ENCODE data around the gene SYNPO2. TPM values are rescaled to one million over a fixed set of nuclear protein-coding genes. Genes with fewer than 3 reads are reported as not detected.
A peak's percentile ranks its signal among the peaks of the same experiment; 100 is the strongest.
"Not testable (repeated sequence)": the region's sequence is repeated elsewhere in the genome, so short reads cannot be mapped to it uniquely, and the experiment has no call there.

The SYNPO2 gene
- polyA plus RNA-seq, 3 donors = 2.2 to 28.5 (median 27.8) TPM

DNA sequence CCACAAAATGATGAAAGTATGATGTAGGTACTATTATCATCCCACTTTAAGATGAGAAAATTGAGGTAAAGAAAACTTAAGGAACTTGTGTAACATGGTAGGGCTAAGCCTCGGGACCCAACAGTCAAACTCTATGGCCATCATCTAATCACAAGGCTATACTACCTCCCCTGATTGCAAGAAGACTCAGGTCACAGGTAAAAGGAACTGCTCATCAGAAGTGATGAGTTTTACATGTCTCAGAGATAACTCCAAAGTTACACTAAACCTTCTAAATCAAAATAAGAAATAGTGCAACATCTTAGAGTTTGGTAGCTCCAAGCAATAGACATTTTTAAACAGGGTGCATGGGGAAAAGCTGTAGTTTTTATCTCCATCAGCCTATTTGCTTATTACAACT is 150.5 kb downstream of the SYNPO2 start:
- 78 to 97% (median 87%) methylated on average over 1 of the region's 1 CpG for WGBS, 3 donors
- no peak overlapping the region for H3K27ac ChIP-seq (ENCODE audit: low read depth, low read length)

DNA sequence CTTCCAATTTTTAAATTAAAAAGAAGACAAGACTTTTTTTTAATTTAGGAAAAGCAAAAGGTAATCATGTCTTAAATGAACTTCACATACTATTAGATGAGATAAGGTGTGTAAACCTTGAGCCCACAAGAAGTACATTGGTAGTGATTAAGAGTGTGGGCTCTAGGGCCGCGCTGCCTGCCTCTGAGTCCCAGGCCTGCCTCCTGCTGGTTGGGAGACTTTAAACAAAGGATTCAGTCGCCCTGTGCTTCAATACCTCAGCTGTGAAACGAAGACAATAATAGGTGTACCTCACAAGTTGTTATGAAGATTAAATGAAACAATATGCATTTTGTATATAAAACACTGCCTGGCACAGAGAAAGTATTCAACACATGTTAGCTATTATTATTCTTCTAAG is 151.1 kb downstream of the SYNPO2 start:
- H3K27ac ChIP-seq (ENCODE audit: low read depth, low read length) = no peak overlapping the region
- WGBS, 3 donors = 68 to 87% (median 74%) methylated on average over 4 of the region's 4 CpGs

DNA sequence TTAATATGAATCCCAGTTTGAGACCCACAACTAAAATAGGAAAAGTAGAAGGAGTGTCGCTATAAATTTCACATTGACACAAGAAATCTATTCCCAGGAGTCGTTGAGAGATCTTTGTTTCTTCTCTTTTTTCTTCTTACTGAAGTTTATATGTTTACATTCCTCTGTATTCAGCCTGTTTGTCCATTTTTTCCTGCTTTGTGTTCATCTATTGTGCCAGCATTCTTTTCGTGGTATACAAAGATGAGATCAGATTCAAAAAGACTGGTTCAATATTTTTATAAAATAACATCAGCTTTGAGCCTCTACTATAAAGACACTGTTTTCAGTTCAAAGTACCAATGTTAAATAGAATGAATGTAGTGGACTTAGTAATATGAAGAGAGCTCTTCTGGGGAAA is 151.6 kb downstream of the SYNPO2 start:
- no peak overlapping the region for H3K27ac ChIP-seq (ENCODE audit: low read depth, low read length)
- 75 to 82% (median 81%) methylated on average over 3 of the region's 3 CpGs for WGBS, 3 donors

DNA sequence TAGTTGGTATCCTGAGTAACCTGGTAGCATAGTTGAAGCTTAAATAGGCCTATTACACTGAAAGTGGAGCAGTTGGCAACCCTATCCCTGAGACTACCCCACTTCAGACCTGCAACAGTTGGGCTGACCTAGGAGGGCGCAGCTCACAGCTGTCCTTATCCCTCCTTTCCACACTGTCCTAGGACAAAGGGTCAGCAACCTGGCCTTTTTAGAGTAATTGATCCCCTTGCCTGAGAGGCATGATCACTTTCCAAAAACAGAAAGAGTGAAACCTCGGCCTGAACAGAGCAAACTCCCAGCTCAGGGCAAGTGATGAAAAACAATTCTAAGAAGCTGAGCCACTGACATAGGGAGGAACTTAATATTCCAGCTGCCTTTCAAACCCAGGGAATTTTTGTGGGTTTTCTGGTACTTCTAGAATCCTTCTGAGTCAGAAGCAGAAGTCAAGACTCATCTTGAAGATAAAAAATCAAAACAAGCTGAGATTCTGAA is 152.1 kb downstream of the SYNPO2 start:
- H3K27ac ChIP-seq (ENCODE audit: low read depth, low read length) = peak overlapping the region; percentile 42
- 73 to 78% (median 77%) methylated on average over 2 of the region's 2 CpGs for WGBS, 3 donors

DNA sequence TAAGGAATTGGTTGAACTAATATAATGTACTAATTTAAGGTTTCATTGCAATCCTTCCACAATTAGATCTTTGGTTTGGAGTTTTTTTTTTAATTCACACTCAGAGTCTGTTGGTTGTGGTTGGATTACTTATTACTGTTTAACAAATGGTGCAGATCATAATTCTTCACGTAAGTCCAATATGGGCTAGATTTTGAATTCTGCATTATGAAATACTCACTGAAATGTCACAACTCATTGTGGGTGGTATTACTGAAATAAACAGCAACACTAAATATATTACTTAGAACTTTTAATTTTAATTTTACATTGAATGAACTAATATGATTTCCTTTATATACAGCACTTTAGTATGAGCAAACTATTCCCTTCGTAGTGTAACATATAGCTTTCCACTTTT is 152.7 kb downstream of the SYNPO2 start:
- WGBS, 3 donors = 73 to 89% (median 80%) methylated on average over 2 of the region's 2 CpGs
- H3K27ac ChIP-seq (ENCODE audit: low read depth, low read length) = no peak overlapping the region

DNA sequence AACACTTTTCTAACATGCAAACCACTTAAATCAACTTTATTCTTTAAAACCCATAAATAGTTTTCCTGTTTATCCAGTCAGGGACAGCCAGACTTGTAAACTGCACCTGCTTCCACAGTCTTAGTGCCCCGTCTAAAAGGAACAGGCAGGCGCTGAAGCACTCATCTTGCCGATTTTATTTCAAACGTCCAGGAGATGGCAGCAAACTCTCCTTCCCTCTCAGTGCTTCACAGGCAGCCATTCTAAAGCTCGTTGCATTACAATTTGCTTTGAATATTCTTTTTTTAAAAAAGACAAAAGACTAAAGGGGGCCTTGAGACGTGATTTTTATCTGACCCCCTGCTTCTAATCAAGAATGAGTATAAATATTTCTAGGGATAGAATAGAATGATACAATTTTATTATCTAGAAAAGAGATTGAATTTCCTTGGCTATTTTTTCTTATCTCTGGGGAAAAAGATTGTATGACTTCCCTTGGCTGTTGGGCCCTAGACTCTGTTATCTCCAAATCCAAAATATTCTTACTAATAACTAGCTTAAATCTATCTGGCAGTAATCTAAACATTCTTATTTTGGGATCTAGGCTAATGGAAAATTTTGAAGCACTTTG is 153.4 kb downstream of the SYNPO2 start:
- 1 to 4% (median 2%) methylated on average over 6 of the region's 6 CpGs for WGBS, 3 donors
- H3K27ac ChIP-seq (ENCODE audit: low read depth, low read length) = no peak overlapping the region

DNA sequence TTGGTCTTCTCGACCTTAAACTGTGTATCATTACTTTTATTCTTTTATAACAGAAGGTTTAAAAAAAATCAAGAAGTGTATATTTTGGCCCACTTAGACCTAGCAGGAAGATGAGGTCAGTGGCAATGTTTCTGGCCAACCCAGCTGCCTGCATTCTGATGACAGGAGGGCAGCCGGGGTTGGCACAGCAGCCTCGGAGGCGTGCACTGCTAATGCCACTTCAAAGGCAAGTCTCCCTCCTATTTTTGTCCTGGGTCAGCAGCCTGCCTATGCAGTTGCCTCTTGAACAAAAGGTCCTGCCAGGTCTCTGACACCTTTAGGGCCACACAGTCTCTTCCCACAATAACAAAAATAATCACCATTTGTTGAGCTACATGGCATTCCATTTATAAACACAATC is 157.6 kb downstream of the SYNPO2 start:
- 70 to 77% (median 71%) methylated on average over 4 of the region's 4 CpGs for WGBS, 3 donors
- H3K27ac ChIP-seq (ENCODE audit: low read depth, low read length) = no peak overlapping the region

DNA sequence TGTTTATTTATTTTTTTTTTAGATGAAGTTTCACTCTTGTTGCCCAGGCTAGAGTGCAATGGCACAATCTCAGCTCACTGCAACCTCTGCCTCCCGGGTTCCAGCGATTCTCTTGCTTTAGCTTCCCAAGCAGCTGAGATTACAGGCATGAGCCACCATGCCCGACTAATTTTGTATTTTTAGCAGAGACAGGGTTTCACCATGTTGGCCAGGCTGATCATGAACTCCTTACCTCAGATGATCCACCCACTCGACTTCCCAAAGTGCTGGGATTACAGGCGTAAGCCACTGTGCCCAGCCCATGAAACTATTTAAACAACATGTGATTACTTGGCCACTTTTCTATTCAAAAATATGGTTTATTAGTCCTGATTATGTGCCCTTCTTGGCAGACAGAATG is 158.4 kb downstream of the SYNPO2 start:
- not testable (repeated sequence) for H3K27ac ChIP-seq (ENCODE audit: low read depth, low read length)
- WGBS, 3 donors = 90 to 92% (median 91%) methylated on average over 5 of the region's 5 CpGs

DNA sequence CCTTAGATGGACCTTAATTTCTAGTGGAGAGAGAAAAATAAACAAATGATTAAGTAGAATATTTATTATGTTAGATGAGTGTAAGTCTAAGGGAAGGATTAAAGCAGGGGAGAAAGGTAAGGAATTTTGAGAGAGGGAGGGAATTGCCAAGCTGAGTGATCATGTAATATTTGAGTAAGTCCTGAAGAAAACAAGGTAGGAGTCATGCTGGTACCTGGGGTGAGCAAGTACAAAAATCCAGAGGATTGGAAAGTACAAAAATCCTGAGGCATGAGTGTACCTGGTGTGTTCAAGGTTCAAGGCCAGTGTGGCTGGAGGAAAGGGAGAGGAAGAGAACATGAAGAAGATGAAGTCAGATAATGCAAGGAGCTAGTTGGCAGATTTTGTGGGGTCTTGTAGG is 159.8 kb downstream of the SYNPO2 start:
- H3K27ac ChIP-seq (ENCODE audit: low read depth, low read length) = no peak overlapping the region

DNA sequence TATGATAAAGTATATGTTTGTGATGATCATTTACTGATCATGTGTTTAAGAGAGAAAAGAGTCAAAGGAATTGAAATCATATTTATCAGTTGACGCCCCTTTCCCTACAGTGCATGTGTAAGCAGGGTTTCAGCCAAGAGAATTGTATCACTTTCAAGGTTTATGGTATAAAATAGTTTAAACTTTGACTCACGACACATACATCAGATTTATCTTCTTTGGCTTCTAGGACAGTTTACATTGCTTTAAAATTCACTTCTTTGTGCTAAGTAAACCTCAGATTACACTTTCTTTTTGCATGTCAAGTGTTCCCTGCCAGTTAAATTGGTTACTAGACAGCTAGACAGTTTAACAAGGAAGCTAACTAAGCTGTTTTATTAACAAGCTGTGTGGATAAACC is 160.7 kb downstream of the SYNPO2 start:
- WGBS, 3 donors = 60 to 88% (median 83%) methylated on average over 2 of the region's 2 CpGs
- no peak overlapping the region for H3K27ac ChIP-seq (ENCODE audit: low read depth, low read length)

DNA sequence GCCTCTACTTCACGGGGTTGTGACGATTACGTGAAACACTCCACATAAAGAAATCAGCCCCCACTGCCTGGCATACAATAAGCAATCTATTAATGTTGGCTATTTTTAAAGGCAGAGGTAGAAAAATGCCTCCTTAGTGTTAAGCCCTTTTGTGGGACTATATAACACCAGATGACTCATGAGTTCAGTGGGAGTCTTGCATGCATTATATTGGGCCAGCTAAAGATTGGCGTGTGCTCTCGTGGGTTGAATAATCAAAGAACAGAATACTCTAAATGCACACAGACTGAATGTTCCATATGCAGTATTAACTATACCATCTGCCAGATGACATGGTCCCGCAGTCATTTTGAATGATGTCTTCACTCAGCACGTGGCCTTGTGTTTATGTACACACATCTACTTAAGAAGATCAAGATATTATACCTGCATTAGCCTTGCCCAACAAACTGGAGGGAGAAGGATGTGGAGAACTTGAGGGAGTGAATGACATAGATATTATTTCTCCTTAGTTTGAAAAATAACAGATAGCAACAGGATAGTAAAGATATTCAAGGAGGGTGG is 162.0 kb downstream of the SYNPO2 start:
- H3K27ac ChIP-seq (ENCODE audit: low read depth, low read length) = no peak overlapping the region
- 82 to 90% (median 89%) methylated on average over 7 of the region's 7 CpGs for WGBS, 3 donors

DNA sequence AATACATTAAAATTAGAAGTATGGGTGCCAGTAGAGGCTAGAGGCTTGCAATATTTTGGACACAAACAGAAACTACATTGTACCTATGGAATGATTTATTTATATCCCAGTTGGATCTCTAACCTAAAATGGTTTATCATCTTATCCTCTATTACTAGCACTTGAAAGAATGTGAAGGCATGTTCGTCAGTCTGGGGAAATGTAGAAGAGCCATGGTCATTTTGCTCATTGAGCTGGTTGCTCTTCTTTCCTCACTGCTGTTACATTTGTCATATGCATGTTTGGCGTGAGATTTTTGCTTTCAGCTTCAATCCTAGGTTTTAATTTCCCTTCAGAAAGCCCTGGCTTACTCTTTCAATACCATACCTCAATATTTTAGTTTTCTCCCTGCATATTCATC is 164.6 kb downstream of the SYNPO2 start:
- WGBS, 3 donors = 80 to 95% (median 88%) methylated on average over 2 of the region's 2 CpGs

DNA sequence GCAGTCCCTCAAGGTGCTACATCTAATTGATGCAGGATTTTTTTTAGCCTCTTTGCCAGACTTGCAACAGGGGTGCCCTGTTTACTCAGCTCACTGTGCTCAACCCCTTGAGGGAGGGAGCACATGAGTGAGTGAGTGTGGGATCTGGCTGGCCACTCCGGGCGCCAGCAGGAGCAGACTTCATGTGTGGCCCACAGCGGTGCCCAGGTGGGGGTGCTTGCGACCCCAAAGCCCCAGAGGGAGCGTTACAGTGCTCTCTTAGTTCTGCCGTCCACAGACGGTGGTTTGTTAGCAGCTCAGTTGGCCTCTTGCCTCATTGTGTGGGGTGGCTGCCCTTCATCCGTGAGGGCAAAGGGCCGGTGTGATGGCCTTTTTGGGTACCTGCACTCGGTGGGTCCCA is 165.3 kb downstream of the SYNPO2 start:
- 84 to 96% (median 93%) methylated on average over 10 of the region's 10 CpGs for WGBS, 3 donors
- no peak overlapping the region for H3K27ac ChIP-seq (ENCODE audit: low read depth, low read length)

More for the DNA sequence above, 164.6 kb downstream of the SYNPO2 start:
- H3K27ac ChIP-seq (ENCODE audit: low read depth, low read length) = no peak overlapping the region

DNA sequence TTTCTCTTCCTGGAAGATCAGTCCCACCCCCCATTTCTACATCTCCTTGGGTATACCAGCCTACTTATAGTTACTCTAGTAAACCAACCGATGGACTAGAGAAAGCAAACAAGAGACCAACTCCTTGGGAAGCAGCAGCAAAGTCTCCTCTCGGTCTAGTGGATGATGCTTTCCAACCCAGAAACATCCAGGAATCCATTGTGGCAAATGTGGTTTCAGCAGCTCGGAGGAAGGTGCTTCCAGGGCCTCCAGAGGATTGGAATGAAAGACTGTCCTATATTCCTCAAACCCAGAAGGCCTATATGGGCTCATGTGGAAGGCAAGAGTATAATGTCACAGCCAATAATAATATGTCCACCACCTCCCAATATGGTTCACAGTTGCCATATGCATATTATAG is 168.8 kb downstream of the SYNPO2 start:
- WGBS, 3 donors = 92 to 95% (median 93%) methylated on average over 3 of the region's 3 CpGs

DNA sequence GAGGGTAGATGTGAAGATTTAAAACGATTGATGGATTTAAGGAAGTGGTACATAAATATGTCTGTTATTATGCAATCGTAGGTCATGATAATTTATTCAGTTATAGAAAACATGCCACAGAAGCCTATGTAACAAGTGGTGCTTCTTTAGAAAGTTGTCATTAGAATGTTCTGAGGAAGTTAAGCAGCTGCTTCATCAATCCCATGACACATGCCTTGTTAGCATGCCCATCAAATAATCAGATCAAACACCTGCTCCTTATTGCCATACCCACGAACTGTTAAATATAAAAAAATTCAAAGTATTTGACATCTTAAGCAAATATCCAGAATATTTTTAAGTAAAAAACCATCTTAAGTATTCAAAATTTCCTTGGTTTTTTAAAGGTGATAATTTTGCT is 170.6 kb downstream of the SYNPO2 start:
- H3K27ac ChIP-seq (ENCODE audit: low read depth, low read length) = no peak overlapping the region
- WGBS, 3 donors = 52 to 62% (median 60%) methylated on average over 3 of the region's 3 CpGs

More for the DNA sequence above, 168.8 kb downstream of the SYNPO2 start:
- H3K27ac ChIP-seq (ENCODE audit: low read depth, low read length) = no peak overlapping the region

DNA sequence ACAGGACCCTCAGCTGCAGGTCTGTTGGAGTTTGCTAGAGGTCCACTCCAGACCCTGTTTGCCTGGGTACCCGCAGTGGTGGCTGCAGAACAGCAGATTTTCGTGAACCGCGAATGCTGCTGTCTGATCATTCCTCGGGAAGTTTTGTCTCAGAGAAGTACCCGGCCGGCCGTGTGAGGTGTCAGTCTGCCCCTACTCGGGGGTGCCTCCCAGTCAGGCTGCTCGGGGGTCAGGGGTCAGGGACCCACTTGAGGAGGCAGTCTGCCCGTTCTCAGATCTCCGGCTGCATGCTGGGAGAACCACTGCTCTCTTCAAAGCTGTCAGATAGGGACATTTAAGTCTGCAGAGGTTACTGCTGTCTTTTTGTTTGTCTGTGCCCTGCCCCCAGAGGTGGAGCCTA is 178.5 kb downstream of the SYNPO2 start:
- 62 to 80% (median 65%) methylated on average over 5 to 10 of the region's 12 CpGs for WGBS, 3 donors
- not testable (repeated sequence) for H3K27ac ChIP-seq (ENCODE audit: low read depth, low read length)

DNA sequence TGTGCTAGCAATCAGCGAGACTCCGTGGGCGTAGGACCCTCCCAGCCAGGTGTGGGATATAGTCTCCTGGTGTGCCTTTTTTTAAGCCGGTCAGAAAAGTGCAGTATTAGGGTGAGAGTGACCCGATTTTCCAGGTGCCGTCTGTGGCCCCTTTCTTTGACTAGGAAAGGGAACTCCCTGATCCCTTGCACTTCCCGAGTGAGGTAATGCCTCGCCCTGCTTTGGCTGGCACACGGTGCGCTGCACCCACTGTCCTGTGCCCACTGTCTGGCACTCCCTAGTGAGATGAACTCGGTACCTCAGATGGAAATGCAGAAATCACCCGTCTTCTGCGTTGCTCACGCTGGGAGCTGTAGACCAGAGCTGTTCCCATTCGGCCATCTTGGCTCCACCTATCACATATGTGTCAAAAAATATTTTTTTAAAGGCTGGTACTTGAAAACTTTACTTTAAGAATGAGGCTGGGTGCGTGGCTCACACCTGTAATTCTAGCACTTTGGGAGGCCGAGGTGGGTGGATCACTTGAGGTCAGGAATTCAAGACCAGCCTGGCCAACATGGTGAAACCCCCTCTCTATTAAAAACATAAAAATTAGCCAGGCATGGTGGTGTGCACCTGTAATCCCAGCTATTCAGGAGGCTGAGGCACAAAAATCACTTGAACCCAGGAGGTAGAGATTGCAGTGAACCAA is 179.2 kb downstream of the SYNPO2 start:
- 62 to 84% (median 83%) methylated on average over 17 of the region's 17 CpGs for WGBS, 3 donors
- H3K27ac ChIP-seq (ENCODE audit: low read depth, low read length) = not testable (repeated sequence)

DNA sequence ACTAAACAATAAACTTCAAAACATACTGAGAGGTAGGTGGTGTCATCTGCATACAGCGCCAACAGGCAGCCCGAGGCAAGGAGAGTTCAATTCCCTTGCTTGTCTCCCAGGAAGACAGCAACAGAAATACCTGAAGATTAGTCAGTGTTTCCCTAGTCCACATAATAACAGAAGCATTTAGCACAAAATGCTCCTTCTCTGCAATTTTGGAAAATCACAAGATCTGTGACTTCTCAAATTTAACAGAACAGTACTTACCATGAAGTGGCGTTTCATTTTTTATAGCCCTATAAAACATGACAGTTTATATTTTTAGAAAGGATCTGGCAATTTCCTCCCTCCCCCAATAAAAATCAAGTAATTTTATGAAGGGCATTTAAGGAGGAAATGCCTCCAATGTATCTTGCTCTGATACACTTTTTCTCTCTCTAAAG is 179.9 kb downstream of the SYNPO2 start:
- WGBS, 3 donors = 54 to 73% (median 54%) methylated on average over 3 of the region's 3 CpGs
- no peak overlapping the region for H3K27ac ChIP-seq (ENCODE audit: low read depth, low read length)

DNA sequence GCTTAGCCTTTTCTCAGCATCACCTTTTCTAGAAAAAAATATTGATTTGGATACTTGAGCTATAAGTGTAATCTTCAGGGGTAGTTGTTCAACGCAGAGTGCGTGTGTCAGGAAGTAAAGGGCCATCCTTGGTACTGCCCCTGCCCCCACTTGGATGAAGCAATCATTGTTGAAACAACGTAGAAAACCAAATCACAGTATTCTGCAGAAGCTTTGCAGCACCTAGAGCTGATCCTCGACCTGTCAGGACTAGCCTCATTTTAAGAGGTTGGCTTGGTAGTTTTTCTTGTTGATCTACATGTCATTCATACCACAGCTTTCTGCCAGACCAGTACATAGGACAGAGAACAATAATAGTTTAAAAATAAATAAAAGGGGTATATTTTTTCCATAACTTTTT is 181.6 kb downstream of the SYNPO2 start:
- 59 to 65% (median 61%) methylated on average over 4 of the region's 4 CpGs for WGBS, 3 donors
- no peak overlapping the region for H3K27ac ChIP-seq (ENCODE audit: low read depth, low read length)
